ENCODE data around the gene MOB1B.

MOB1B gene

DNA sequence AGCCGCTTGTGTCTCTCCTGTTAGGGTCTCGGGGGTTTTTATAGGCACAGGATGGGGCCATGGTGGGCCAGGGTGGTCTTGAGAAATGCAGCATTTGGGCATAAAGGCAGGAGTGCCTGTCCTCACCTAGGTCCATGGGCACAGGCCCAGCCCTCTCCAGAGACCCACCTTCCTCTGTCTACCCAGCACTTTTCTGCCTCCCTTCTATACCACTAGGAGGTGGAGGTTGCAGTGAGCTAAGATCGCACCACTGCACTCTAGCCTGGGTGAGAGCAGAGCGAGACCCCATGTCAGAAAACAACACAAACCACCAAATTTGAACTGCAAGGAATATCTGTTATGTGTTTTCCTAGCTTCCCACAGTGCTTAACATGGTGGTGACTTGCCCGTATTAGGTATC, 38.0 kb downstream of the MOB1B start:
- TF ChIP-seq YY1 (IDR thresholded peaks at IDR 0.05; ENCODE audit: insufficient read depth, insufficient read length) (no peak), SUZ12 (IDR thresholded peaks at IDR 0.05; ENCODE audit: extremely low read depth, insufficient read depth, insufficient read length) (no peak), ZNF274 (IDR thresholded peaks at IDR 0.05; ENCODE audit: low read depth, low read length) (no peak)
- Histone ChIP-seq H3K4me3 (ENCODE audit: insufficient read length, low read depth) (no peak overlapping the region), H3K9ac (ENCODE audit: insufficient read length, low read depth) (no peak overlapping the region), H3K9me3 (ENCODE audit: insufficient read depth, low read length) (no peaks in the 10 kb centered on the region), H3K4me1 (ENCODE audit: insufficient read depth, insufficient read length) (no peaks in the 10 kb centered on the region), H3K36me3 (ENCODE audit: insufficient read depth, insufficient read length, low read length) (no peaks in the 10 kb centered on the region), H3K27me3 (ENCODE audit: insufficient read depth, insufficient read length) (no peaks in the 10 kb centered on the region)
- DNase-seq (ENCODE audit: low read depth, low spot score): no peak

DNA sequence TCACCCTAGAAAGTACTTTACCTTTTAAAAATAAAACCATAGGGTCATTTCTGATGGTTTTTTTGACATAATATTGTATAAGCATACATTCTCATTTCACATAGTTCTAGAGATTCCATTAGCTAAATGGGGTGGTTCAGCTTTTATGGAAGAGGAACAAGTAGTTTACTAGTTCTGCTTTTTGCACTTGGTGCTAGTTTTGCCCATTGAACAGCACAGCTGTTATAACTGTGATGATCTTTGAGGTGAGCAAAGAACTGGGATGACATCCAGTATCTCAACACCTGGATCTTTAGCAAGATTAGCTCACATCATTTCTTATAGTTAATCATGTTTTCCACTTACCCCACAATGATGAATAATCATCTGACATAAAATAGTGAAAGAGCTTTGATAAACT, 40.9 kb downstream of the MOB1B start:
- H3K4me3 ChIP-seq (ENCODE audit: insufficient read length, low read depth): no peak overlapping the region
- no peaks in the 10 kb centered on the region for H3K36me3 ChIP-seq (ENCODE audit: insufficient read depth, insufficient read length, low read length)
- TF ChIP-seq ZNF274 (IDR thresholded peaks at IDR 0.05; ENCODE audit: low read depth, low read length) (no peak), YY1 (IDR thresholded peaks at IDR 0.05; ENCODE audit: insufficient read depth, insufficient read length) (no peak), SUZ12 (IDR thresholded peaks at IDR 0.05; ENCODE audit: extremely low read depth, insufficient read depth, insufficient read length) (no peak)
- no peaks in the 10 kb centered on the region for H3K27me3 ChIP-seq (ENCODE audit: insufficient read depth, insufficient read length)
- H3K4me1 ChIP-seq (ENCODE audit: insufficient read depth, insufficient read length): no peaks in the 10 kb centered on the region
- no peaks in the 10 kb centered on the region for H3K9me3 ChIP-seq (ENCODE audit: insufficient read depth, low read length)
- no peak overlapping the region for H3K9ac ChIP-seq (ENCODE audit: insufficient read length, low read depth)
- DNase-seq (ENCODE audit: low read depth, low spot score): no peak

GRCh38 chr4:70945046-70945445, 42.9 kb downstream of the MOB1B start:
- Histone ChIP-seq H3K36me3 (ENCODE audit: insufficient read depth, insufficient read length, low read length) (no peaks in the 10 kb centered on the region), H3K9ac (ENCODE audit: insufficient read length, low read depth) (no peak overlapping the region), H3K9me3 (ENCODE audit: insufficient read depth, low read length) (no peaks in the 10 kb centered on the region), H3K4me1 (ENCODE audit: insufficient read depth, insufficient read length) (no peaks in the 10 kb centered on the region), H3K27me3 (ENCODE audit: insufficient read depth, insufficient read length) (no peaks in the 10 kb centered on the region), H3K4me3 (ENCODE audit: insufficient read length, low read depth) (no peak overlapping the region)
- TF ChIP-seq ZNF274 (IDR thresholded peaks at IDR 0.05; ENCODE audit: low read depth, low read length): no peak
- DNase-seq (ENCODE audit: low read depth, low spot score): no peak

DNA sequence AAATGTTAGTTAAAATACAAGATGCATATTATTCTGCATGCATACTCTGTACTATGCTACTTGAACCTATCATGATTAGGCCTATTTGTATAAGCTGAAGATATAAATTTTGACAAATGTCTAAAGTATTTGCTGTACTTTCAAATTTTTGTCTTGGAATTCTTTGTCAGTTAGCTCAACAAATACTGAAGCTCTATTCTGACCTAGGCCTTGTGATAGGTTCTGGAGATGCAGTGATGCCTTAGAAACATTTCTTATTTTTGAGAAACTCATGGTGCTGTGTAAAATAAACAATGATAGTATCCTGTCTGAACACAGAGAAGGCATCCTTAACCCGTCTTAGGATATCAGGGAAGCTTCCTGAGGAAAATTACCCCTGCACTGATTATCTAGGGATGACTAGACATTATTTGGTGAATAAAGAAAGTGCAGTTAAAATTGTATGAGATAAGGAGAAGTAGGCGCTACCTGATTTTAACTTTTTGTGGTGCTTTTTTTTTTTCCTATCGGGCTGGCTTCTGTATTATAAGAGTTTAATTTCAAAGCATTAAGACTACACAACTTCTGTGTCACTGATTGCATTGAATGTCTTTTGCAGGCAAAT, 43.4 kb downstream of the MOB1B start:
- Histone ChIP-seq H3K9ac (ENCODE audit: insufficient read length, low read depth) (no peak overlapping the region), H3K4me3 (ENCODE audit: insufficient read length, low read depth) (no peak overlapping the region), H3K36me3 (ENCODE audit: insufficient read depth, insufficient read length, low read length) (no peaks in the 10 kb centered on the region), H3K9me3 (ENCODE audit: insufficient read depth, low read length) (no peaks in the 10 kb centered on the region), H3K4me1 (ENCODE audit: insufficient read depth, insufficient read length) (no peaks in the 10 kb centered on the region), H3K27me3 (ENCODE audit: insufficient read depth, insufficient read length) (no peaks in the 10 kb centered on the region)
- no peak for TF ChIP-seq YY1 (IDR thresholded peaks at IDR 0.05; ENCODE audit: insufficient read depth, insufficient read length)
- no peak for TF ChIP-seq ZNF274 (IDR thresholded peaks at IDR 0.05; ENCODE audit: low read depth, low read length)
- no peak for TF ChIP-seq SUZ12 (IDR thresholded peaks at IDR 0.05; ENCODE audit: extremely low read depth, insufficient read depth, insufficient read length)
- DNase-seq (ENCODE audit: low read depth, low spot score): no peak

DNA sequence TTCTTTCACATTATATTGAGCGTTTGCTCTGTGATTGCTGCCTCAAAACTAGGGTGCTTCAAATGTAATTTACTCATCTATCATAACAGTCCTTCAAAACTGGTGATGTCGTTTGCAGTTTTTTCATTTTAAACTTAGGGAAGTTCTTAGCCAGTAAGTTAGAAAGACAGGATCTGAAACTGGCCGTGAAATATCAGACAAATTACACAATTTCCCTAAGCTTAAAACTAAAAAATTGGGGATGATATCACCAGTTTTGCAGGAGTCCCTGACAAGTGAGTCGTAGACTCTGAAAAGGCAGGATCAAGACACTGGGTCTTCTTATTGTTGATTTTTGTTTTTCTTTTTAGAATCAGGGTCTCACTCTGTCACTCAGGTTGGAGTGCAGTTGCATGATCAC, 44.8 kb downstream of the MOB1B start:
- Histone ChIP-seq H3K4me1 (ENCODE audit: insufficient read depth, insufficient read length) (no peaks in the 10 kb centered on the region), H3K9ac (ENCODE audit: insufficient read length, low read depth) (no peak overlapping the region), H3K9me3 (ENCODE audit: insufficient read depth, low read length) (no peaks in the 10 kb centered on the region), H3K4me3 (ENCODE audit: insufficient read length, low read depth) (no peak overlapping the region), H3K27me3 (ENCODE audit: insufficient read depth, insufficient read length) (no peaks in the 10 kb centered on the region), H3K36me3 (ENCODE audit: insufficient read depth, insufficient read length, low read length) (no peaks in the 10 kb centered on the region)
- TF ChIP-seq YY1 (IDR thresholded peaks at IDR 0.05; ENCODE audit: insufficient read depth, insufficient read length) (no peak), ZNF274 (IDR thresholded peaks at IDR 0.05; ENCODE audit: low read depth, low read length) (no peak), SUZ12 (IDR thresholded peaks at IDR 0.05; ENCODE audit: extremely low read depth, insufficient read depth, insufficient read length) (no peak)
- no peak for DNase-seq (ENCODE audit: low read depth, low spot score)

- no peaks in the 10 kb centered on the region for H3K4me1 ChIP-seq (ENCODE audit: insufficient read depth, insufficient read length)
These were observed 46.6 kb downstream of the MOB1B start for GRCh38 chr4:70948665-70949260.

DNA sequence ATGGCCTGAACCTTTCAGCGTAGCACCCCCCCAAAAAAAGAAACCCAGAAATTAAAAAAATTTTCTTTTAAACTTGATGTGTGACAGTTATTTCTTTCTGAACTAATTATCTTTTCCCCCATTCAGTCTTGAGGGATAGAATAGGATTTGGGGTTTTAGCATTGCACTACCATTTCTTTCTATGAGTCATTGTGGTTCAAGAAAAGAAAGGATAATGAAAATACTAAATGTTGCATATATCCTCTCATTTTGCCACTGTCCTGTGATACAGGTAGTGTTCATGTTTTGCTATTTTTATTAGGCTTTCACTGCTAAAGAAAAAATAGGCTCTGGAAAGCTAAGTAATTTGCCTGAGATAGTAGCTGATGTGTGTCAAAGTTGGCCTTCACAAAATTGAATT, 51.9 kb downstream of the MOB1B start:
- no peak overlapping the region for H3K9ac ChIP-seq (ENCODE audit: insufficient read length, low read depth)
- peaks cover under 1% of the 10 kb centered on the region for H3K36me3 ChIP-seq (ENCODE audit: insufficient read depth, insufficient read length, low read length)
- no peak overlapping the region for H3K4me3 ChIP-seq (ENCODE audit: insufficient read length, low read depth)
- no peaks in the 10 kb centered on the region for H3K9me3 ChIP-seq (ENCODE audit: insufficient read depth, low read length)
- H3K27me3 ChIP-seq (ENCODE audit: insufficient read depth, insufficient read length): no peaks in the 10 kb centered on the region
- TF ChIP-seq SUZ12 (IDR thresholded peaks at IDR 0.05; ENCODE audit: extremely low read depth, insufficient read depth, insufficient read length) (no peak), YY1 (IDR thresholded peaks at IDR 0.05; ENCODE audit: insufficient read depth, insufficient read length) (no peak), ZNF274 (IDR thresholded peaks at IDR 0.05; ENCODE audit: low read depth, low read length) (no peak)
- no peak for DNase-seq (ENCODE audit: low read depth, low spot score)
- H3K4me1 ChIP-seq (ENCODE audit: insufficient read depth, insufficient read length): no peaks in the 10 kb centered on the region

More at GRCh38 chr4:70948665-70949260, 46.6 kb downstream of the MOB1B start:
- Histone ChIP-seq H3K9me3 (ENCODE audit: insufficient read depth, low read length) (no peaks in the 10 kb centered on the region), H3K4me3 (ENCODE audit: insufficient read length, low read depth) (no peak overlapping the region), H3K36me3 (ENCODE audit: insufficient read depth, insufficient read length, low read length) (no peaks in the 10 kb centered on the region), H3K27me3 (ENCODE audit: insufficient read depth, insufficient read length) (no peaks in the 10 kb centered on the region), H3K9ac (ENCODE audit: insufficient read length, low read depth) (no peak overlapping the region)
- DNase-seq (ENCODE audit: low read depth, low spot score): no peak
- TF ChIP-seq SUZ12 (IDR thresholded peaks at IDR 0.05; ENCODE audit: extremely low read depth, insufficient read depth, insufficient read length) (no peak), YY1 (IDR thresholded peaks at IDR 0.05; ENCODE audit: insufficient read depth, insufficient read length) (no peak), ZNF274 (IDR thresholded peaks at IDR 0.05; ENCODE audit: low read depth, low read length) (no peak)

Data from NT2/D1 (cell line).